Measurements from ENCODE around the gene SLC5A11.

The SLC5A11 gene

DNA sequence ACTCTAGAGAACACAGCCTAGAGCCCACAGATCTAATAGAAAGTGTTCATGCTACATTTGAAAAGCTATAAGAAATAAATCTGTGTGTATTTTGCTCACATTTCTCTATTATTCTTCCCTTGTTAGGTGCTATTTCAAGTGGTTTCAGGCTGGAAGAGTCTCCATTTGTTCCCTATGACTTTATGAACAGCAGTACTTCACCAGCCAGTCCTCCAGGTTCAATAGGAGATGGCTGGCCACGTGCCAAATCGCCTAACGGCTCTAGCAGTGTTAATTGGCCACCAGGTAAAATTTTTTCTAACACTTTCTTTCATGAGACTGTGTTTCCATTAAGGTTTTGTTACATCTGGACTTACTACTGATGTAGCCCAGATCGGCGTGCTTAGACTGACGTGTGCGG is 30.7 kb upstream of the SLC5A11 start:
- TF ChIP-seq, protein P1, sequence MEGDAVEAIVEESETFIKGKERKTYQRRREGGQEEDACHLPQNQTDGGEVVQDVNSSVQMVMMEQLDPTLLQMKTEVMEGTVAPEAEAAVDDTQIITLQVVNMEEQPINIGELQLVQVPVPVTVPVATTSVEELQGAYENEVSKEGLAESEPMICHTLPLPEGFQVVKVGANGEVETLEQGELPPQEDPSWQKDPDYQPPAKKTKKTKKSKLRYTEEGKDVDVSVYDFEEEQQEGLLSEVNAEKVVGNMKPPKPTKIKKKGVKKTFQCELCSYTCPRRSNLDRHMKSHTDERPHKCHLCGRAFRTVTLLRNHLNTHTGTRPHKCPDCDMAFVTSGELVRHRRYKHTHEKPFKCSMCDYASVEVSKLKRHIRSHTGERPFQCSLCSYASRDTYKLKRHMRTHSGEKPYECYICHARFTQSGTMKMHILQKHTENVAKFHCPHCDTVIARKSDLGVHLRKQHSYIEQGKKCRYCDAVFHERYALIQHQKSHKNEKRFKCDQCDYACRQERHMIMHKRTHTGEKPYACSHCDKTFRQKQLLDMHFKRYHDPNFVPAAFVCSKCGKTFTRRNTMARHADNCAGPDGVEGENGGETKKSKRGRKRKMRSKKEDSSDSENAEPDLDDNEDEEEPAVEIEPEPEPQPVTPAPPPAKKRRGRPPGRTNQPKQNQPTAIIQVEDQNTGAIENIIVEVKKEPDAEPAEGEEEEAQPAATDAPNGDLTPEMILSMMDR (IDR thresholded peaks at IDR 0.05; ENCODE audit: low read depth, low read length, missing control alignments) = no peak

DNA sequence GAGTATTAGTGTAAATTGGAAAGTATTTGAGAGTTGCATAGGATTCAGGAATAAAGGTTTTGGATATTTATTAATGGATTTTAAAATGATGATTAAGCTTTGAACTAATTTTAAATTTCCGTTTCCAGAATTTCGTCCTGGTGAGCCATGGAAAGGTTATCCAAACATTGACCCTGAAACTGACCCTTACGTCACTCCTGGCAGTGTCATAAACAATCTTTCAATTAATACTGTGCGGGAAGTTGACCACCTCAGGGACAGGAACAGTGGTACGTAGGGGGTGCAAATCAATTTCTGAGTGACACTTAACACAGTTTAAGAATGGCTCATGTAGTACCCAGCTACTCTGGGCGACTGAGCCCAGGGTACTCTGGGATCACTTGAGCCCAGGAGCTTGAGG is 29.1 kb upstream of the SLC5A11 start:
- TF ChIP-seq, protein P1 (IDR thresholded peaks at IDR 0.05; ENCODE audit: low read depth, low read length, missing control alignments) = no peak
- DNase-seq (ENCODE audit: low read depth) = no peak
- no peak overlapping the region for H3K4me3 ChIP-seq (ENCODE audit: low read depth, low read length)

More for the DNA sequence above, 30.7 kb upstream of the SLC5A11 start:
- H3K4me3 ChIP-seq (ENCODE audit: low read depth, low read length) = no peak overlapping the region
- no peak for DNase-seq (ENCODE audit: low read depth)

DNA sequence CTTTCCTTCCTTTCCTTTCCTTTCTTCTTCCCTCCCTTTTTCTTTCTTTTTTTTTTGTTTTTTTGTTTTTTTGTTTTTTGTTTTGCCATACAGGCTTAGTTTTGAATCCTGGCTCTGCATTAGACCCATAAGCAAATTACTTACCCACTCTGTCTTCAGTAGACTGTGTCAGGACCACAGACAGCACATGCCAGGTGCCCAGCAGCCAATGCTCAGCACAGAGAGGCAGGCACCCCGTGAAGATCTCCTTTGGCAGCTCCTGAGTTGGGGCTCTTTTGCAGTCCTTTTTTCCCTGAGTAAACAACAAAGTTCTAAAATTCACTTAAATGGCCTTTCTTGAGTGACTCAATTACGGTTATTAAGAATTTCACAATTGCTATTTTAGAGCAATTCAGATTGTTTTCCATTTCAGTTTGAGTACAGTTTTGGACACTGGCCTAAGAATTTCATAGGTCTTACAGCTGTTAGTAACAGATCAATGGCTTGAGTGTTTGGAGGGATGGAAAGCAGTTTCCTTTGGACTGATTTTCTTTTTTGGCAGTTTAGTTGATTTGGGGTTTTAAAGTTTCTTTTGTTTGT is 26.2 kb upstream of the SLC5A11 start:
- no peak for DNase-seq (ENCODE audit: low read depth)
- H3K4me3 ChIP-seq (ENCODE audit: low read depth, low read length) = no peak overlapping the region
- TF ChIP-seq, protein P1 (IDR thresholded peaks at IDR 0.05; ENCODE audit: low read depth, low read length, missing control alignments) = no peak

DNA sequence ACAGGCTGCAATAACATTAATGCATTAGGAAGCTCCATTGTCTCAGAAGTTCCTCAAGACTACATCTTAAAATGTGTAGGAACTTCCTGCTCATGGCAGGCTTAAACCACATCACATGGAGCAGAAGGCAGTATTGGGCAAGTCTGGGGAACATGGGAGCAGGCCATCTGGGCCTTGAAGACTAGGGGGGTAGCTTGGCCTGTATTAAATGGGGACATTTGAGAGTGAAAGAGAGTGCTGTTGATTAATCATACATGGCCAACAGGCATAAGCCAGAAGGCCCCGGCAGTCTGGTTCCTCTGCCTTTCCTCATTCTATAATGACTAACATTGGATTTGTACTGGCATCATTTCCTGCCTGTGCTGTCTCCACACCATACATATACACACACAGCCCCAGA is 25.2 kb upstream of the SLC5A11 start:
- TF ChIP-seq, protein P1 (IDR thresholded peaks at IDR 0.05; ENCODE audit: low read depth, low read length, missing control alignments) = no peak
- no peak overlapping the region for H3K4me3 ChIP-seq (ENCODE audit: low read depth, low read length)
- DNase-seq (ENCODE audit: low read depth) = no peak

DNA sequence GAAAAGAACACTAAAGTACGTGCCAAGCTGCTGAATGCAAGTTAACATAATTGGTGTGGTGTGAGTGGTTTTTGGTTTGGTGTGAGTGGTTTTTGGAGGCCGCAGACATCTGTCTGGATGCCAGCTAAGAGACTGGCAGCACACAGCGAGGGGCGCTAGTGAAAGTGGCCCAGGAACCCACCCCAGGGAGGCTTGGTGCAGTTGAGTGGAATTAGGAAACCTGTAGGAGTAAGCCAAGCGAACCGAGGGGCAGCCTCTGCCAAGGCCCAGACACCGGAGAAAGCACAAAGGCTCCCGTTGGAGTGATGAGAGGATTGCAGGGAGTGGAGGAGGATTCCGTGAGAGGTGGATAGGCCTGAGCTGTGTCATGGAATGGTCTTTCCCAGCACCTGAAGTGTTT is 24.6 kb upstream of the SLC5A11 start:
- DNase-seq (ENCODE audit: low read depth) = no peak
- H3K4me3 ChIP-seq (ENCODE audit: low read depth, low read length) = no peak overlapping the region
- TF ChIP-seq, protein P1 (IDR thresholded peaks at IDR 0.05; ENCODE audit: low read depth, low read length, missing control alignments) = no peak

DNA sequence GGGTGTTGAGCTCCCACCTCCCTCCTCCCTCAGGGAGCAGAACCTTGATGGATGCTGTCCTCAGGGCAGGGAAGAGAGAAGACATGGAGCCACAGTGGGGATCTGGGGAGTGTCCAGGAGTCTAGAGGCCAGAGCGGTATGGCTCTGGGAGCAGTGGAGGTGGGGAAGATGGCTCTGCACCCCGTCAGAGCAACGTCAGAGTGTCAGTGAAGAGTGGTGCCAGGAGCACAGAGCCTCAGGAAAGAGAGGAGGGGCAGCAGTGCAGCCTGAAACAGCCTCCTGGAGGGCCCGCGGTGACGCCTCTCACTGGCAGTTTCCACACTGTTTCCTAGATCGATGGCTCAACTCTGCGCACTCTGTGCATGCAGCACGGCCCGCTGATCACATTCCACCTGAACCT is 23.2 kb upstream of the SLC5A11 start:
- TF ChIP-seq, protein P1 (IDR thresholded peaks at IDR 0.05; ENCODE audit: low read depth, low read length, missing control alignments) = no peak
- DNase-seq (ENCODE audit: low read depth) = no peak
- H3K4me3 ChIP-seq (ENCODE audit: low read depth, low read length) = no peak overlapping the region

DNA sequence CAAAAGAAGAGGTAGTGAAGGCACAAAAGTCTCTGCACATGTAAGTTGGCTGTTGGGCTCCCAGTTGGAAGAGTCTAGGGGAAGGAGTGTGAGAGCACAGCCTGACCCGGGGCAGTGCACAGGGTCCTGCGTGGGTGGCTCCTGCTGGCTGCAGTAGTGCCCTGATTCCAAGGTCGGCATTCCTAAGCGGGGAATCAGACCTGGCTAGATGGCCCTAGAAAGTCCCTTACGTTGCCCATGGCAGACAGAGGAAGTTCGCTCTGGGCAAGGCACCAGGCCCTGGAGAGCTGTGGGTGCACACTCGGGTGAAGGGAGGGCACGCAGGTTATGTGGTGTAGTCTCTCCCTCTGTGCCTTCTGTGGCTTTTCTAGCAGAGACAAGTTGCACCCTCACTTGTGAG is 22.8 kb upstream of the SLC5A11 start:
- DNase-seq (ENCODE audit: low read depth) = no peak
- TF ChIP-seq, protein P1 (IDR thresholded peaks at IDR 0.05; ENCODE audit: low read depth, low read length, missing control alignments) = no peak
- no peak overlapping the region for H3K4me3 ChIP-seq (ENCODE audit: low read depth, low read length)
